ENCODE measurements around the gene RASAL2. TPM values are rescaled to one million over a fixed set of nuclear protein-coding genes. Genes with fewer than 3 reads are reported as not detected.

Gene RASAL2
- total RNA-seq, 4 donors from 2014 or later: 17.0 to 27.4 (median 20.2) TPM

DNA sequence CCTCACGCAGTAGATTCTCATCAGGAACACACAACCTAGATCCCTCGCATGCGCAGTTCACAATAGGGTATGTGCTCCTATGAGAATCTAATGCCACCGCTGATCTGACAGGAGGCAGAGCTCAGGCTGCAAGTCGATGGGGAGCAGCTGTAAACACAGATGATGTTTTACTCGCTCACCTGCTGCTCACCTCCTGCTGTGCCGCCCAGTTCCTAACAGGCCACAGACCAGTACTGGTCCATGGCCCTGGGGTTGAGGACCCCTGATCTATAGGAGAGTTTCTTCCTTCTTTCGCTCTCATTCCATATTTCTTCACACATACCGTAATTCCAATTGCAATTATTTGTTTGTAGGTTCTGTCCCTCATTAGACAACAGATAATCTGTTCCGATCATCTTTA, 299.5 kb downstream of the RASAL2 start:
- no peaks in the 10 kb centered on the region for H3K27me3 ChIP-seq
- no peak for ATAC-seq
- TF ChIP-seq, protein P1, sequence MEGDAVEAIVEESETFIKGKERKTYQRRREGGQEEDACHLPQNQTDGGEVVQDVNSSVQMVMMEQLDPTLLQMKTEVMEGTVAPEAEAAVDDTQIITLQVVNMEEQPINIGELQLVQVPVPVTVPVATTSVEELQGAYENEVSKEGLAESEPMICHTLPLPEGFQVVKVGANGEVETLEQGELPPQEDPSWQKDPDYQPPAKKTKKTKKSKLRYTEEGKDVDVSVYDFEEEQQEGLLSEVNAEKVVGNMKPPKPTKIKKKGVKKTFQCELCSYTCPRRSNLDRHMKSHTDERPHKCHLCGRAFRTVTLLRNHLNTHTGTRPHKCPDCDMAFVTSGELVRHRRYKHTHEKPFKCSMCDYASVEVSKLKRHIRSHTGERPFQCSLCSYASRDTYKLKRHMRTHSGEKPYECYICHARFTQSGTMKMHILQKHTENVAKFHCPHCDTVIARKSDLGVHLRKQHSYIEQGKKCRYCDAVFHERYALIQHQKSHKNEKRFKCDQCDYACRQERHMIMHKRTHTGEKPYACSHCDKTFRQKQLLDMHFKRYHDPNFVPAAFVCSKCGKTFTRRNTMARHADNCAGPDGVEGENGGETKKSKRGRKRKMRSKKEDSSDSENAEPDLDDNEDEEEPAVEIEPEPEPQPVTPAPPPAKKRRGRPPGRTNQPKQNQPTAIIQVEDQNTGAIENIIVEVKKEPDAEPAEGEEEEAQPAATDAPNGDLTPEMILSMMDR (IDR thresholded peaks at IDR 0.05): no peak
- no peak for TF ChIP-seq POLR2A (IDR thresholded peaks at IDR 0.05)
- no peaks in the 10 kb centered on the region for H3K9me3 ChIP-seq
- H3K27ac ChIP-seq: no peak overlapping the region
- H3K4me3 ChIP-seq: no peak overlapping the region
- H3K4me1 ChIP-seq: peaks cover 0 to 12% (median 5%) of the 10 kb centered on the region in 3 donors
- WGBS, 2 donors (ENCODE audit: low coverage in 1 of 2): 88 to 94% methylated on average over 6 to 10 of the region's 10 CpGs
- H3K36me3 ChIP-seq: peaks cover 0 to 4% of the 10 kb centered on the region in 2 donors

DNA sequence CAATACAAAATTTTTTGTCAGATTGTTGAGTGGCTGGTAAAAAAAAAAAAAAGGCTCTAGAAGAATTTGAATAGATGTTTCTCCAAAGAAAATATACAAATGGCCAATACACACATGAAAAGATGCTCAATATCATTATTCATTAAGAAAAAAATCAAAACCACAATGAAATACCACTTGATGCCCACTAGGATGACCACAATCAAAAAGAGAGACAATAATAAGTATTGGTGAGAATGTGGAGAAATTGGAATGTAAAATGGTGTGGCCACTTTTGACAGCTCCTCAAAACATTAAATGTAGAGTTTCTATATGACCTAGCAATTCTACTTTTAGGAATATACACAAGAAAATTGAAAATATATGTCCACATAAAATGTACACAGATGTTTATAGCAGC, 302.9 kb downstream of the RASAL2 start:
- H3K27me3 ChIP-seq: no peaks in the 10 kb centered on the region
- H3K9me3 ChIP-seq: no peaks in the 10 kb centered on the region
- no peak overlapping the region for H3K27ac ChIP-seq
- TF ChIP-seq POLR2A (IDR thresholded peaks at IDR 0.05) (no peak), POLR2AphosphoS5 (IDR thresholded peaks at IDR 0.05) (no peak), EP300 (IDR thresholded peaks at IDR 0.05) (no peak)
- TF ChIP-seq, protein P1 (IDR thresholded peaks at IDR 0.05): no peak
- H3K36me3 ChIP-seq: no peaks in the 10 kb centered on the region
- H3K4me1 ChIP-seq: no peaks in the 10 kb centered on the region
- ATAC-seq: no peak
- H3K4me3 ChIP-seq: no peak overlapping the region

DNA sequence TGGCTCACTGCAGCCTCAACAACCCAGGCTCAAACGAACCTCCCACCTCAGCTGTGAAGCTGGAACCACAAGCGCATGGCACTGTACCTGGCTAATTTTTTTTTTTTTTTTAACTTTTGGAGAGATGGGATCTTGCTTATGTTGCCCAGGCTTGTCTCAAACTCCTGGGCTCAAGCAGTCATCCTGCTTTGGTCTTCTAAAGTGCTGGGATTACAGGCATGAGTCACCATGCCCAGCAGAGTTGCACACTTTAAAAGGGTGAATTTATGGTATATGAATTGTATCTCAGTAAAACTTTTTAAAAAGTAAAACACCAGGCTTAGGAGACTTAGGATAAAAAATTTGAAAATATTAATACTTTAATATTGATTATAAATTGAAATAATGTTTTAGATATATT, 303.8 kb downstream of the RASAL2 start:
- no peak for TF ChIP-seq EP300 (IDR thresholded peaks at IDR 0.05)
- TF ChIP-seq, protein P1 (IDR thresholded peaks at IDR 0.05): no peak
- no peak for TF ChIP-seq POLR2AphosphoS5 (IDR thresholded peaks at IDR 0.05)
- TF ChIP-seq POLR2A (IDR thresholded peaks at IDR 0.05): no peak
- H3K4me3 ChIP-seq: no peak overlapping the region
- H3K27me3 ChIP-seq: no peaks in the 10 kb centered on the region
- ATAC-seq: no peak
- H3K27ac ChIP-seq: no peak overlapping the region
- 86 to 100% methylated on average over 2 of the region's 2 CpGs for WGBS, 2 donors (ENCODE audit: low coverage in 1 of 2)
- no peaks in the 10 kb centered on the region for H3K4me1 ChIP-seq
- H3K9me3 ChIP-seq: no peaks in the 10 kb centered on the region
- no peaks in the 10 kb centered on the region for H3K36me3 ChIP-seq

DNA sequence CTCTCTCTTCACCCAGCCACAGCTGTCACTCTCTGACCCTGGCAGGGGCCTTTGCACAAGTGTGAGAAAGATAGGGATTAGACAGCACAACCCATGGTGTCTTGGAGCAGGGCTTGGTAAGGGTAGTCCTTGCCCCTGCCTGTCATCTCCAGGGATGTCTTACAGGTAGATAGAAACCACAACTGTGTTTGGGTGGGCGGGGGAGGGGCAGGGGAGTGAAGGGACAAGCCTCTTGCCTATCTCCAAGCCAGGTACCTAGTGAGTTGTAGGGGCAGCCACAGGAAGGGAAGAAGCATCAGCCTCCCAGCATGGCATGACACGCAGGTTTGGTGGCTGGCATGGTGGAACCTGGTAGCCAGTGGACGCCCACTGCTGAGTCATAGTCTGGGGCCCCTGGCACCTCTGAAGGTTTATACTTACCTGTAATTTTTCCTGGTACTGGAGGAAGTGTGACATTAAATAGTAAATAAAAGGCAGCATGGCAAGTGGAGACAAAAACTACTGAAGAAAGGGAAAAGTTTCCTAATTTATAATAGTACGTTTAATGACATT, 305.3 kb downstream of the RASAL2 start:
- no peak for ATAC-seq
- no peaks in the 10 kb centered on the region for H3K4me1 ChIP-seq
- WGBS, 2 donors (ENCODE audit: low coverage in 1 of 2): 100% methylated on average over 3 of the region's 4 CpGs
- TF ChIP-seq EP300 (IDR thresholded peaks at IDR 0.05): no peak
- no peak for TF ChIP-seq POLR2A (IDR thresholded peaks at IDR 0.05)
- TF ChIP-seq, protein P1 (IDR thresholded peaks at IDR 0.05): no peak
- TF ChIP-seq POLR2AphosphoS5 (IDR thresholded peaks at IDR 0.05): no peak
- no peaks in the 10 kb centered on the region for H3K36me3 ChIP-seq
- H3K9me3 ChIP-seq: no peaks in the 10 kb centered on the region
- H3K4me3 ChIP-seq: no peak overlapping the region
- H3K27ac ChIP-seq: no peak overlapping the region
- no peaks in the 10 kb centered on the region for H3K27me3 ChIP-seq

DNA sequence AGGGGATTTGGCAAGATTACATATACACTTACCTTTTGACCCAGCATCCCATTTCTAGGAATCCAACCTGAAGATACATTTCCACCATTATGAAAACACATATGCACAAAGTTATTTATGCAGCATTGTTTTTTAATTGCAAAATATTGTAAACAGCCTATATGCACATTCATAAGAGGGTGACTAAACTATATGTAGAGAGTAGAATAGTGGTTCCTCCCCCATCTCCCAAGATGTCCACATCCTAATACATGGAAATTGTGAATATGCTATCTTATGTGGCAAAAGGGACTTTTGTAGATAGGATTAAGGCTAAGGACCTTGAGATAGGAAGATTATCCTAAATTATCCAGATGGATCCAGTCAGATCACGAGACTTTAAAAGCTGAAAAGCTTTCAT, 311.2 kb downstream of the RASAL2 start:
- TF ChIP-seq POLR2A (IDR thresholded peaks at IDR 0.05) (no peak), POLR2AphosphoS5 (IDR thresholded peaks at IDR 0.05) (no peak), EP300 (IDR thresholded peaks at IDR 0.05) (no peak)
- TF ChIP-seq, protein P1 (IDR thresholded peaks at IDR 0.05): no peak
- no peak for ATAC-seq
- Histone ChIP-seq H3K9me3 (peaks cover 0 to 4% (median 0%) of the 10 kb centered on the region in 3 donors), H3K36me3 (no peaks in the 10 kb centered on the region), H3K4me1 (peaks cover 0 to 13% (median 8%) of the 10 kb centered on the region in 3 donors), H3K4me3 (no peak overlapping the region), H3K27ac (no peak overlapping the region), H3K27me3 (no peaks in the 10 kb centered on the region)
- 50 to 100% methylated on average over 1 of the region's 1 CpG for whole genome bisulfite sequencing, 2 donors (ENCODE audit: low coverage in 1 of 2)
